VCaP (cell line): ENCODE data around the gene SNTG2.

ENCODE experiments used
- H3K27ac ChIP-seq: fragments of 450-650 bp; 2 replicates; pipeline ENCODE4 v1.5.1; 2017
- TF ChIP-seq, protein P1 (sequence below): fragments of 450-650 bp; conservative IDR thresholded peaks from 2 replicates; pipeline ENCODE4 v1.5.1; 2017; ENCODE audit warnings: mild to moderate bottlenecking, moderate library complexity

Gene SNTG2

DNA sequence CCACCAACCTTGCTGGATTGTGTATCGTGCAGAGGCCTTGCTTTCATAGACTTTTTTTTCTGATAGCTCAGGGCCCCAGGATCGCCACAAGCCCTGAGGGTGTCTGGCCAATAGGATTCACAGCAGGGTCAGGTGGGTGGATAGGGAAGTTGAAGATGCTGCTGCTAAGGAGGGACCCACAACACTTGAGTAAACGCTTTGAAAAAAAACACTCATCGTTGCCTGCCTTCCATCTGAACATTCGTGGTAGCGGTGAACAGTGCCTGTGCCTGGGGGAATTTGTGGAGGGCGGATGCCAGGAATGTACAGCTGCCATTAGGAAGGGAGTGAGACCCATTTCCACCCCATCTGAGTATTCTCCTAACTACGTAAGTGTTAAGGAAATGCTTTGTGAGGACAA, 358.0 kb downstream of the SNTG2 start:
- no peak overlapping the region for H3K27ac ChIP-seq
- TF ChIP-seq, protein P1, sequence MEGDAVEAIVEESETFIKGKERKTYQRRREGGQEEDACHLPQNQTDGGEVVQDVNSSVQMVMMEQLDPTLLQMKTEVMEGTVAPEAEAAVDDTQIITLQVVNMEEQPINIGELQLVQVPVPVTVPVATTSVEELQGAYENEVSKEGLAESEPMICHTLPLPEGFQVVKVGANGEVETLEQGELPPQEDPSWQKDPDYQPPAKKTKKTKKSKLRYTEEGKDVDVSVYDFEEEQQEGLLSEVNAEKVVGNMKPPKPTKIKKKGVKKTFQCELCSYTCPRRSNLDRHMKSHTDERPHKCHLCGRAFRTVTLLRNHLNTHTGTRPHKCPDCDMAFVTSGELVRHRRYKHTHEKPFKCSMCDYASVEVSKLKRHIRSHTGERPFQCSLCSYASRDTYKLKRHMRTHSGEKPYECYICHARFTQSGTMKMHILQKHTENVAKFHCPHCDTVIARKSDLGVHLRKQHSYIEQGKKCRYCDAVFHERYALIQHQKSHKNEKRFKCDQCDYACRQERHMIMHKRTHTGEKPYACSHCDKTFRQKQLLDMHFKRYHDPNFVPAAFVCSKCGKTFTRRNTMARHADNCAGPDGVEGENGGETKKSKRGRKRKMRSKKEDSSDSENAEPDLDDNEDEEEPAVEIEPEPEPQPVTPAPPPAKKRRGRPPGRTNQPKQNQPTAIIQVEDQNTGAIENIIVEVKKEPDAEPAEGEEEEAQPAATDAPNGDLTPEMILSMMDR, result no peak

- TF ChIP-seq, protein P1, result no peak
- no peak overlapping the region for H3K27ac ChIP-seq
Measured at GRCh38 chr2:1309507-1309906, 358.9 kb downstream of the SNTG2 start.

DNA sequence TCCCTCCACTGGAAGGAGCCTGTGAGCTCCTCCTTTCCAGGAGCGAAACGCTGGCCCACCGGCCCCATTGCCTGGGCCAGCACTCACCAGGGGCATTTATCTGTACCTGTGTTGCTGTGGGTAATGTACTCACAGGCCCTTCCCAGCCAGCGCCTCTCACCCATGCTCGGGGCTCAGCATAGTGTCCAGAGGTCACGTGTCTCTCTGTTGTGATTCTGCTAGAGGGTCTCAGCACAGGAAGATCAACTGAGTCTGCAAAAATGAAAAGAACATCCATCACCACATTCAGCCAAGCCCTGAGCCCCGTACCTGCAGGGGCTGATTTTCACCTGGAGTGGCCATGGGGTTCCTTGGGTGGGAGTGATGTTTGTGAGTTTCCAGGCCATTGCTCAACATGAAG, 359.6 kb downstream of the SNTG2 start:
- no peak overlapping the region for H3K27ac ChIP-seq
- TF ChIP-seq, protein P1, result no peak

DNA sequence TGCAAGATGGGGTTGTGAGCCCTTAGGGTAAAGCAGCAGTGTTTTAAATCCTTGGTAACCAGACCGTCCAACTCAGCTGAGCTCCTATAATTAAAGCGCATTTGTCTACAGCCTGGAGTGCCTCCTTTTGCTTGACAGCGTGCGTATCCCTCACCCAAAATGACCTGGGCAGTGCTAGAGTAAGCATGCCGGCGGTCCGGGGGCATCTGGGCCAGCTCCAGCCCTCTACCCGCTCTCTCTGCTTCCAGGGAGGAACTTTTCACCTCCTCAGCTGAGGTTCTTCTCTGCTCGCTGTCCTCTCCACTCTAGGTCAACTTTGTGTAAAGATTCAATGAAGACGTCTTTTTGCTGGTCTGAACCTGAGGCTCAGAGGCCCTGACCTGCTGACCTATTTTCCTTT, 360.2 kb downstream of the SNTG2 start:
- no peak overlapping the region for H3K27ac ChIP-seq
- TF ChIP-seq, protein P1, result no peak

DNA sequence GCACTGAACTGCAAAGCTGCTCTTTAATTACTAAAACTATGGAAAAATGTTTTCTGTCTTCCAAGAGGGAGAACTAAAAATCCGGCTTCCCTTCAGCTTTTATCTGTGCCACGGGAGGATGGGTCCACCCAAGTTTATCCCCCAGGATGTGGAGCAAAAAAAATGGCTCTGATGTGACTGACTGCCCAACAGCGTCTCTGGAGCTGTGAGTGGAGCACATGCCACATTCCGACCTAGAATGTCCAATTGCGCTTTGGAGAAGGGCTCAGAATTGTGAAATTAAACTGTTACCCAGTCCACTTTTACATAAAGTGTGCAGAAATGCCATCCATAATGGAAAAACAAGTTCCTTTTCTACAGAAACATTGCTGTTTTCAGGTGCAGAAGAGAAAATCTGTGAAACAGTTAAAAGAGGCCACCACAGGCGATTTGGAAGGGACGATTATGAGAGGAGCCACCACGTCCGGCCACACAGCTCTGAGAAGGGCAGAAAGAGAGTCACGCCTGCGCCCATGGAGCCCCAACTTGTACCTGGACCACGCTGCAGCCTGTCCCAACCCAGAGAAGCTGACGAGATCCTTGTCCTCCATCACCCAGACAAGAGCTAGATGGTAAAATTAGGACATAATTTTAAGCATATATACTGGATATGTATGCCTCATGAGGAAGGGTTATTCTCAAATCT, 362.7 kb downstream of the SNTG2 start:
- TF ChIP-seq, protein P1, result no peak

DNA sequence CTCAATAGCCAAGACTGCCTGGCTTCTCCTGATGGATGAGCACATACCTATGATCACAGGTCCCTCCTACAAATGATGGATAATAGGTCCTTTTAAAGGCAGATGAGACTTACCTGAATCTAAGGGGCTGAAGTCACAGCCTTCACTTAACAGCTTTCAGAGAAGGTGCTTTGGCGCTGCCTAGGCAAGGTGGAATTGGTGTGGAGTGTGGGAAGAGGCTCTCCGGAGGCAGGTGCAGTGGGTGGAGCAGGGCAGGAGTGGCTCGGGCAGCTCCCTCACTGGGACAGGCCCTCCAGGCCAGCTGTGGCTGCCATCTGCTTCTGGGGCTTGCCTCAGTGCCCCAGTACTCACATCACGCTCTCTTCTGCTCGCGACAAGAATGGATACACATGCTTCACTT, 363.6 kb downstream of the SNTG2 start:
- TF ChIP-seq, protein P1, result no peak
- H3K27ac ChIP-seq, result no peak overlapping the region

More for the DNA sequence above, 362.7 kb downstream of the SNTG2 start:
- H3K27ac ChIP-seq, result no peak overlapping the region

- no peak overlapping the region for H3K27ac ChIP-seq
- TF ChIP-seq, protein P1, result no peak
Measured at GRCh38 chr2:1318366-1319009, 367.8 kb downstream of the SNTG2 start.
